ENCODE results near the gene CD80. TPM values are rescaled to one million over a fixed set of nuclear protein-coding genes. Genes with fewer than 3 reads are reported as not detected.
"Not testable (repeated sequence)": the region's sequence is repeated elsewhere in the genome, so short reads cannot be mapped to it uniquely, and the experiment has no call there.

The CD80 gene
- polyA plus RNA-seq, 4 donors = 0.21 to 0.53 (median 0.27) TPM; not detected in 1

DNA sequence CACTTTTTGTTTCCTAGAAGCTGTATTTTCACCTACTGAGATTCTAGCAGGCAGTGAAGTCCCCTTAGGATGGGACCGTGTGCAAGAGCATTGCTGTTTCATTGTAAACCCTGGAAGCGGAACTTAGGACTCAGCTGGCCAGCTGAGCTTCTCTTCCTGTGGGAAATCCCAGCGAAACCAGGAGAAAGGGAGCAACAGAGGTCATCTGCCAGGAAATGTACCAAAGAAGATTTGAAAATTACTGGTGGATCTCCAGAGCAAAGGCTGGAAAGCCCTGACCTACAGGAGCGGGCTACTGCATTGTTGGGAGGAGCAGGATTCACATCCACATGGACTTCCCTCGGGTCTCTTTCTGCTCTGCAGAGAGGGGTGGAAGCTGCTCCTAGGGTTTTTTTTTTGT lies 12.3 kb upstream of the CD80 start:
- Histone ChIP-seq H3K27me3 (ENCODE audit: control insufficient read depth in 3 of 3, insufficient read depth in 3 of 3, low read length in 3 of 3) (no peaks in the 10 kb centered on the region), H3K27ac (ENCODE audit: low read depth in 1 of 3, low read length in 2 of 3) (peak overlapping the region in 1 of 3 donors; percentile 59), H3K9me3 (ENCODE audit: control insufficient read depth in 2 of 2, insufficient read depth in 1 of 2, low read depth in 1 of 2, low read length in 1 of 2) (no peaks in the 10 kb centered on the region), H3K36me3 (ENCODE audit: control insufficient read depth in 3 of 3, insufficient read depth in 2 of 3, low read depth in 1 of 3, low read length in 3 of 3) (no peaks in the 10 kb centered on the region), H3K4me1 (ENCODE audit: control insufficient read depth in 3 of 3, insufficient read depth in 2 of 3, low read depth in 1 of 3, low read length in 2 of 3) (no peaks in the 10 kb centered on the region), H3K4me3 (ENCODE audit: low read depth in 1 of 3, low read length in 3 of 3) (no peak overlapping the region)
- DNase-seq (no peak), FAIRE-seq (no peak)
- 74 to 90% (median 83%) methylated on average over 5 of the region's 5 CpGs for WGBS, 3 donors

DNA sequence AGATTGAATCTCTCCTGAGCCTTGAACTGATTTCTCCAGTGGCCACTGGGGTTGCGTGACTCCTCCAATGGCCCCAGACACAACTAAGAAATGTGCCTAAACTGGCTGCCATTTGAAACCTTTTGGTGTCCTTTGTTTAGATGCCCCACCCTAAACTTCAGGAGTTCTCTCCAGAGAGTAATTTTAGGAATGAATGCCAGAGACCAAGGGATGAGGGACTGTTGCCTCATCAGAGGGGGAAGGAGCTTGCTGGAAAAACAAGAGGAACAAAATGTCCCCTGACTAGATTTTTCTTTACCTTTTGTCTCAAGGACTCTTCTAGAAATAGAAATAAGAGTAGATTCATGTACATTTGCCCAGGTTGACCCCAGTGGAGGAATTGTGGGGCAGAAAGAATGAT lies 11.8 kb upstream of the CD80 start:
- no peak for FAIRE-seq
- H3K27me3 ChIP-seq (ENCODE audit: control insufficient read depth in 3 of 3, insufficient read depth in 3 of 3, low read length in 3 of 3) = no peaks in the 10 kb centered on the region
- H3K4me1 ChIP-seq (ENCODE audit: control insufficient read depth in 3 of 3, insufficient read depth in 2 of 3, low read depth in 1 of 3, low read length in 2 of 3) = no peaks in the 10 kb centered on the region
- H3K9me3 ChIP-seq (ENCODE audit: control insufficient read depth in 2 of 2, insufficient read depth in 1 of 2, low read depth in 1 of 2, low read length in 1 of 2) = no peaks in the 10 kb centered on the region
- no peak overlapping the region for H3K27ac ChIP-seq (ENCODE audit: low read depth in 1 of 3, low read length in 2 of 3)
- no peak for DNase-seq
- 91 to 100% (median 96%) methylated on average over 1 of the region's 1 CpG for WGBS, 3 donors
- no peak overlapping the region for H3K4me3 ChIP-seq (ENCODE audit: low read depth in 1 of 3, low read length in 3 of 3)
- H3K36me3 ChIP-seq (ENCODE audit: control insufficient read depth in 3 of 3, insufficient read depth in 2 of 3, low read depth in 1 of 3, low read length in 3 of 3) = no peaks in the 10 kb centered on the region

DNA sequence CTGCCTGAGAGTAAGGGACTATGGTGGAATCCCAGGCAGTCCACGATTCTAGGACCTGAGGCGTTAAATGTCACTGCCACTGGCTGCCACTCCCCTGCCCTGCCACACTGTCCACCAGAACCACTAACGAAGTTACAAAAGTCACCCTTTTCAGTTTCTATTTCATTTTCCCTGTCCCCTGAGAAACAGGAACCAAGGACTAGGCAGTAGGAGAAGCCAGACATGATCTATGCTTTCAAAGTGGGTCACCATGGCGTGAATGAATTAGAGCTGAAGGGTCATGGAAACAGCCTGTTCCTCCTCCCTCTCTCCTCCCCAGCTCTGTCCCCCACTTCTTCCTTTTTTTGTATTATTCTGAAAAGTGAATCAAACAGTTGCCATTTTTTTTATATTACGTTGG lies 10.8 kb upstream of the CD80 start:
- no peak overlapping the region for H3K4me3 ChIP-seq (ENCODE audit: low read depth in 1 of 3, low read length in 3 of 3)
- no peak for DNase-seq
- no peaks in the 10 kb centered on the region for H3K27me3 ChIP-seq (ENCODE audit: control insufficient read depth in 3 of 3, insufficient read depth in 3 of 3, low read length in 3 of 3)
- 59 to 70% (median 61%) methylated on average over 5 of the region's 5 CpGs for WGBS, 3 donors
- H3K36me3 ChIP-seq (ENCODE audit: control insufficient read depth in 3 of 3, insufficient read depth in 2 of 3, low read depth in 1 of 3, low read length in 3 of 3) = no peaks in the 10 kb centered on the region
- no peak for FAIRE-seq
- no peaks in the 10 kb centered on the region for H3K4me1 ChIP-seq (ENCODE audit: control insufficient read depth in 3 of 3, insufficient read depth in 2 of 3, low read depth in 1 of 3, low read length in 2 of 3)
- H3K27ac ChIP-seq (ENCODE audit: low read depth in 1 of 3, low read length in 2 of 3) = no peak overlapping the region
- no peaks in the 10 kb centered on the region for H3K9me3 ChIP-seq (ENCODE audit: control insufficient read depth in 2 of 2, insufficient read depth in 1 of 2, low read depth in 1 of 2, low read length in 1 of 2)

DNA sequence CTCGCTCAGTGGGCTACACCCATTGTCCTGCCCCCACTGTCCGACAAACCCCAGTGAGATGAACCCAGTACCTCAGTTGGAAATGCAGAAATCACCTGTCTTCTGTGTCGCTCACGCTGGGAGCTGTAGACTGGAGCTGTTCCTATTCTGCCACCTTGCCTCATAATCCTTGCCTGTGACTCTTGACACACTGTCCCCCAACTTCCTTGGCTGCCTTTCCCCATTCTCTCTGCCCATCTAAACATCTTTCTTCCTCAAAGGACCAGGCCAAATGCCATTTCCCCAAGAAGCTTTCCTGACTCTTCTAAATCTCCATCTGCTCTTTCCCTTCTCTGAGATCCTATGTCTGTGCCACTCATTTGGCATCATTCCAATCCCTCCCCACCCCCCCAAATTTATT lies 9.7 kb upstream of the CD80 start:
- no peak overlapping the region for H3K4me3 ChIP-seq (ENCODE audit: low read depth in 1 of 3, low read length in 3 of 3)
- no peak overlapping the region for H3K27ac ChIP-seq (ENCODE audit: low read depth in 1 of 3, low read length in 2 of 3)
- DNase-seq (no peak), FAIRE-seq (no peak)
- no peaks in the 10 kb centered on the region for H3K9me3 ChIP-seq (ENCODE audit: control insufficient read depth in 2 of 2, insufficient read depth in 1 of 2, low read depth in 1 of 2, low read length in 1 of 2)
- no peaks in the 10 kb centered on the region for H3K4me1 ChIP-seq (ENCODE audit: control insufficient read depth in 3 of 3, insufficient read depth in 2 of 3, low read depth in 1 of 3, low read length in 2 of 3)
- no peaks in the 10 kb centered on the region for H3K36me3 ChIP-seq (ENCODE audit: control insufficient read depth in 3 of 3, insufficient read depth in 2 of 3, low read depth in 1 of 3, low read length in 3 of 3)
- H3K27me3 ChIP-seq (ENCODE audit: control insufficient read depth in 3 of 3, insufficient read depth in 3 of 3, low read length in 3 of 3) = no peaks in the 10 kb centered on the region
- 77 to 89% (median 83%) methylated on average over 4 of the region's 4 CpGs for WGBS, 3 donors

DNA sequence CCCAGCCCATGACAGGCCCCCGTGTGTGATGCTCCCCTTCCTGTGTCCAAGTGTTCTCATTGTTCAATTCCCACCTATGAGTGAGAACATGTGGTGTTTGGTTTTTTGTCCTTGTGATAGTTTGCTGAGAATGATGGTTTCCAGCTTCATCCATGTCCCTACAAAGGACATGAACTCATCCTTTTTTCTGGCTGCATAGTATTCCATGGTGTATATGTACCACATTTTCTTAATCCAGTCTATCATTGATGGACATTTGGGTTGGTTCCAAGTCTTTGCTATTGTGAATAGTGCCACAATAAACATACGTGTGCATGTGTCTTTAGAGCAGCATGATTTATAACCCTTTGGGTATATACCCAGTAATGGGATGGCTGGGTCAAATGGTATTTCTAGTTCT lies 3.9 kb upstream of the CD80 start:
- not testable (repeated sequence) for H3K4me3 ChIP-seq (ENCODE audit: low read depth in 1 of 3, low read length in 3 of 3); H3K9me3 ChIP-seq (ENCODE audit: control insufficient read depth in 2 of 2, insufficient read depth in 1 of 2, low read depth in 1 of 2, low read length in 1 of 2); FAIRE-seq; H3K36me3 ChIP-seq (ENCODE audit: control insufficient read depth in 3 of 3, insufficient read depth in 2 of 3, low read depth in 1 of 3, low read length in 3 of 3); DNase-seq; H3K4me1 ChIP-seq (ENCODE audit: control insufficient read depth in 3 of 3, insufficient read depth in 2 of 3, low read depth in 1 of 3, low read length in 2 of 3); H3K27ac ChIP-seq (ENCODE audit: low read depth in 1 of 3, low read length in 2 of 3); H3K27me3 ChIP-seq (ENCODE audit: control insufficient read depth in 3 of 3, insufficient read depth in 3 of 3, low read length in 3 of 3)
- WGBS, 3 donors = 80 to 88% (median 84%) methylated on average over 2 of the region's 2 CpGs

DNA sequence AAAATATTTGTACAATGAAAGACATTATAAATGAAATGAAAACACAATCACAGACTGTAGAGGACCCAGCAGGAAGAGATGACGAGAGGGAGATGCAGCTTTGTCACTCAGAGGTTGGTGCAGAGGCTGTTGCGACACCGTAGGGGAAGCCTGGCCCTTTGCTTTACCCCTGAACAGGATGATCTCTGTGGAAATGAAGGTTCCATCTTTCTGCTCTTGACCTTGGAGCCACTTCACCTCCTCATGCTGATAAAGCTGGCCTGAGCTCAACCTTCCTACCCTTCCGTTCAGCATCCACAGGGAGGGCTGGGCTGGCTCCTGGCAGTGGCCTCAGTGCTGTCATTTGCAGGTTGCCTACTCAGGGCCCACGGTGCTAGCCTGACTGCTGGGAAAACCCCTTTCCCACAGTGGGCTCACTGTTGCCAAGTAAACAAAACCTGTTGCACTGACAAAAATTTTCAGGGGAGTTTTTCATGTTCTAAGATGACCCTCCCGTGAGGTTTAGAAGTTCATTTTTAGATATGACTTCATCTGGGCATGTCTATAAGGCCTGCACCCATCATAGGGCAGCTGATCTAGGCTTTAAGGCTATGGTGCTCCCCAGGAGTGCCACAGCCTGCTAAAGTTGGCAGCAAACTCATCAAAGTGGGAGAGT lies 3.0 kb upstream of the CD80 start:
- Histone ChIP-seq H3K9me3 (ENCODE audit: control insufficient read depth in 2 of 2, insufficient read depth in 1 of 2, low read depth in 1 of 2, low read length in 1 of 2) (no peaks in the 10 kb centered on the region), H3K4me1 (ENCODE audit: control insufficient read depth in 3 of 3, insufficient read depth in 2 of 3, low read depth in 1 of 3, low read length in 2 of 3) (no peaks in the 10 kb centered on the region), H3K36me3 (ENCODE audit: control insufficient read depth in 3 of 3, insufficient read depth in 2 of 3, low read depth in 1 of 3, low read length in 3 of 3) (no peaks in the 10 kb centered on the region), H3K4me3 (ENCODE audit: low read depth in 1 of 3, low read length in 3 of 3) (no peak overlapping the region), H3K27ac (ENCODE audit: low read depth in 1 of 3, low read length in 2 of 3) (no peak overlapping the region), H3K27me3 (ENCODE audit: control insufficient read depth in 3 of 3, insufficient read depth in 3 of 3, low read length in 3 of 3) (no peaks in the 10 kb centered on the region)
- DNase-seq (no peak), FAIRE-seq (no peak)
- 44 to 66% (median 59%) methylated on average over 6 of the region's 6 CpGs for WGBS, 3 donors

DNA sequence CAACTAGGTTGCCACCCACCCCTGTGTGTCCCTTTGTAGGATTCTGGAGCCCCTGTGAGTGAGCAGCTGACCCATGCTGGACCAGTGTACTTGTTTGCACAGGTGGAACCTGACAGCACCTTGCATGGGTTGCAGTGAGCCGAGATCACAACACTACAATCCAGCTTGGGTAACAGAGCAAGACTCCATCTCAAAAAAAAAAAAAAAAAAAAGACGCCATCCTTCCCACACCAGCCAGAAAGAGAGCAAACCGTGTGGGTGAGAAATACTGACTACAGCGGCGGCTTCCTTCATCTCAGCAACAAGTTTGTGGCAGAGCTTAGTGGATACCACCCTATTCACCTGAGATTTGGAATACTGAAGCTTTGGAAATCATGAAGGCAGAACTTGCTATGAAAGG lies 746 bp upstream of the CD80 start:
- H3K4me1 ChIP-seq (ENCODE audit: control insufficient read depth in 3 of 3, insufficient read depth in 2 of 3, low read depth in 1 of 3, low read length in 2 of 3) = no peaks in the 10 kb centered on the region
- no peaks in the 10 kb centered on the region for H3K27me3 ChIP-seq (ENCODE audit: control insufficient read depth in 3 of 3, insufficient read depth in 3 of 3, low read length in 3 of 3)
- FAIRE-seq (no peak), DNase-seq (no peak)
- no peaks in the 10 kb centered on the region for H3K36me3 ChIP-seq (ENCODE audit: control insufficient read depth in 3 of 3, insufficient read depth in 2 of 3, low read depth in 1 of 3, low read length in 3 of 3)
- H3K27ac ChIP-seq (ENCODE audit: low read depth in 1 of 3, low read length in 2 of 3) = no peak overlapping the region
- 75 to 85% (median 82%) methylated on average over 4 to 5 of the region's 5 CpGs for WGBS, 3 donors
- H3K4me3 ChIP-seq (ENCODE audit: low read depth in 1 of 3, low read length in 3 of 3) = no peak overlapping the region
- no peaks in the 10 kb centered on the region for H3K9me3 ChIP-seq (ENCODE audit: control insufficient read depth in 2 of 2, insufficient read depth in 1 of 2, low read depth in 1 of 2, low read length in 1 of 2)

GRCh38 chr3:119558626-119559317 lies 642 bp downstream of the CD80 start:
- H3K9me3 ChIP-seq (ENCODE audit: control insufficient read depth in 2 of 2, insufficient read depth in 1 of 2, low read depth in 1 of 2, low read length in 1 of 2) = no peaks in the 10 kb centered on the region
- no peak for FAIRE-seq

GRCh38 chr3:119557877-119558269 lies 1.5 kb downstream of the CD80 start:
- Histone ChIP-seq H3K9me3 (ENCODE audit: control insufficient read depth in 2 of 2, insufficient read depth in 1 of 2, low read depth in 1 of 2, low read length in 1 of 2) (no peaks in the 10 kb centered on the region), H3K4me1 (ENCODE audit: control insufficient read depth in 3 of 3, insufficient read depth in 2 of 3, low read depth in 1 of 3, low read length in 2 of 3) (no peaks in the 10 kb centered on the region), H3K27ac (ENCODE audit: low read depth in 1 of 3, low read length in 2 of 3) (no peak overlapping the region), H3K4me3 (ENCODE audit: low read depth in 1 of 3, low read length in 3 of 3) (no peak overlapping the region), H3K36me3 (ENCODE audit: control insufficient read depth in 3 of 3, insufficient read depth in 2 of 3, low read depth in 1 of 3, low read length in 3 of 3) (no peaks in the 10 kb centered on the region), H3K27me3 (ENCODE audit: control insufficient read depth in 3 of 3, insufficient read depth in 3 of 3, low read length in 3 of 3) (no peaks in the 10 kb centered on the region)
- 59 to 69% (median 67%) methylated on average over 3 of the region's 3 CpGs for WGBS, 3 donors
- DNase-seq = no peak
- no peak for FAIRE-seq

More at GRCh38 chr3:119558626-119559317, 642 bp downstream of the CD80 start:
- H3K27me3 ChIP-seq (ENCODE audit: control insufficient read depth in 3 of 3, insufficient read depth in 3 of 3, low read length in 3 of 3) = no peaks in the 10 kb centered on the region
- no peak overlapping the region for H3K27ac ChIP-seq (ENCODE audit: low read depth in 1 of 3, low read length in 2 of 3)
- WGBS, 3 donors = 84 to 87% (median 84%) methylated on average over 9 of the region's 9 CpGs
- no peaks in the 10 kb centered on the region for H3K4me1 ChIP-seq (ENCODE audit: control insufficient read depth in 3 of 3, insufficient read depth in 2 of 3, low read depth in 1 of 3, low read length in 2 of 3)
- DNase-seq = no peak
- no peaks in the 10 kb centered on the region for H3K36me3 ChIP-seq (ENCODE audit: control insufficient read depth in 3 of 3, insufficient read depth in 2 of 3, low read depth in 1 of 3, low read length in 3 of 3)
- H3K4me3 ChIP-seq (ENCODE audit: low read depth in 1 of 3, low read length in 3 of 3) = no peak overlapping the region

All from small intestine (tissue), 7 donors.